PC-9 (cell line): Measurements from ENCODE around the gene MRPL32.

ENCODE experiments used
- EZH2 ChIP-seq: fragments of 200-600 bp; sonication (generic); IDR thresholded peaks from 2 replicates; pipeline ENCODE4 v1.8.0; 2017; ENCODE audit warnings: antibody characterized with exemption, low read depth
- TF ChIP-seq, protein P1 (sequence below): fragments of 200-600 bp; sonication (generic); conservative IDR thresholded peaks from 2 replicates; pipeline ENCODE4 v1.6.1; 2017; ENCODE audit warnings: mixed run types, antibody characterized with exemption, mild to moderate bottlenecking, moderate library complexity

DNA sequence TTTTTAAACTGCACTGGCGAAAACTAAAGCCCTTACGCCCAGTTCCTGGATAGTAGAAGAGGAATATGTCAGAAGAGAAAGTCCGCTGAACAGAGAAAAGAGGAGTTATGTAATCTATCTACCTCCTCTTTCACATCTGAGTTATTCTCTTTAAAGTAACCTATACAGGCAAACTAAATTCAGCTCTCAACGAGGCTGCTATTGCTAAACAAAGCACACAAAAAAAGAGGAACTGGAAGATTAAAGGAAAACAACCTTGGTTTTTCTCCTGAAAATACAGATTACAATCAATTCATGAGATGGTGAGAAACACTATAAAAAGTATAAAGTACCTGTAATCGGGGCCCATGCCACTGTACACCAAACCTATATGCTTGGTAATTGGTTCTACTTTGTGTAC is 6.0 kb upstream of the MRPL32 start:
- TF ChIP-seq, protein P1, sequence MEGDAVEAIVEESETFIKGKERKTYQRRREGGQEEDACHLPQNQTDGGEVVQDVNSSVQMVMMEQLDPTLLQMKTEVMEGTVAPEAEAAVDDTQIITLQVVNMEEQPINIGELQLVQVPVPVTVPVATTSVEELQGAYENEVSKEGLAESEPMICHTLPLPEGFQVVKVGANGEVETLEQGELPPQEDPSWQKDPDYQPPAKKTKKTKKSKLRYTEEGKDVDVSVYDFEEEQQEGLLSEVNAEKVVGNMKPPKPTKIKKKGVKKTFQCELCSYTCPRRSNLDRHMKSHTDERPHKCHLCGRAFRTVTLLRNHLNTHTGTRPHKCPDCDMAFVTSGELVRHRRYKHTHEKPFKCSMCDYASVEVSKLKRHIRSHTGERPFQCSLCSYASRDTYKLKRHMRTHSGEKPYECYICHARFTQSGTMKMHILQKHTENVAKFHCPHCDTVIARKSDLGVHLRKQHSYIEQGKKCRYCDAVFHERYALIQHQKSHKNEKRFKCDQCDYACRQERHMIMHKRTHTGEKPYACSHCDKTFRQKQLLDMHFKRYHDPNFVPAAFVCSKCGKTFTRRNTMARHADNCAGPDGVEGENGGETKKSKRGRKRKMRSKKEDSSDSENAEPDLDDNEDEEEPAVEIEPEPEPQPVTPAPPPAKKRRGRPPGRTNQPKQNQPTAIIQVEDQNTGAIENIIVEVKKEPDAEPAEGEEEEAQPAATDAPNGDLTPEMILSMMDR = no peak
- no peak for TF ChIP-seq EZH2
